WI38 (cell line): ENCODE measurements around the gene TARM1.

Experiments
- H3K4me3 ChIP-seq: 2 replicates; pipeline ENCODE4 v1.5.1; 2011; ENCODE audit warnings: low read depth, mild to moderate bottlenecking, control low read depth, low read length
- CTCF ChIP-seq: IDR thresholded peaks from 2 replicates; pipeline ENCODE4 v1.5.1; 2012; ENCODE audit warnings: low read depth, mild to moderate bottlenecking, control low read depth, low read length

TARM1 gene

GRCh38 chr19:54099190-54099902 lies 18.2 kb upstream of the TARM1 start:
- no peak overlapping the region for H3K4me3 ChIP-seq
- no peak for TF ChIP-seq CTCF

- H3K4me3 ChIP-seq, result no peak overlapping the region
- peak; percentile 13; the same call in 1 of the 2 replicates for TF ChIP-seq CTCF
Measured at GRCh38 chr19:54096617-54097106, 15.5 kb upstream of the TARM1 start.

GRCh38 chr19:54095859-54096616 lies 14.9 kb upstream of the TARM1 start:
- peak overlapping the region; percentile 30; the same call in 1 of the 2 replicates for H3K4me3 ChIP-seq

GRCh38 chr19:54095136-54095858 lies 14.1 kb upstream of the TARM1 start:
- no peak for TF ChIP-seq CTCF
- peak overlapping the region; percentile 30; the same call in 1 of the 2 replicates for H3K4me3 ChIP-seq

GRCh38 chr19:54094426-54095000 lies 13.3 kb upstream of the TARM1 start:
- H3K4me3 ChIP-seq, result no peak overlapping the region
- no peak for TF ChIP-seq CTCF

- TF ChIP-seq CTCF, result no peak
- no peak overlapping the region for H3K4me3 ChIP-seq
Measured at GRCh38 chr19:54084410-54084809, 3.2 kb upstream of the TARM1 start.

GRCh38 chr19:54077334-54077733 lies 3.8 kb downstream of the TARM1 start:
- no peak overlapping the region for H3K4me3 ChIP-seq
- no peak for TF ChIP-seq CTCF
